Naive thymus-derived CD8-positive, alpha-beta T cell (primary cell): Measurements from ENCODE around the gene MTERF4. TPM values are rescaled to one million over a fixed set of nuclear protein-coding genes. Genes with fewer than 3 reads are reported as not detected.

ENCODE experiments used
- ATAC-seq, 2 donors: fragments of 150-1000 bp; cut with Tn5 transposase in 1 of 2; sonication (Bioruptor Pico), chemical (Tn5 transposase) in 1 of 2; 1 replicate in 1 of 2; 2 replicates in 1 of 2; pipeline ENCODE4 v1.10.0; 2021; ENCODE audit warnings: mild to moderate bottlenecking in 2 of 2, moderate library complexity in 2 of 2
- POLR2A ChIA-PET: fragments of 350-600 bp; sonication (Branson Sonifier 250); formaldehyde crosslinking; loops from one replicate; lab custom pipeline; 2021; ENCODE audit warnings: antibody characterized with exemption; lab: Charles Lee
- DNase-seq, 10 donors: peaks; one replicate each; pipeline versions ENCODE4 v3.0.0 to v3.0.0-alpha.2; 2020 to 2022
- H3K27ac Mint-ChIP-seq, 10 donors: one replicate each; pipeline ENCODE4 v1.8.0; 2020 to 2022; ENCODE audit warnings: mild to moderate bottlenecking in 10 of 10, mixed read lengths in 10 of 10, moderate library complexity in 4 of 10, inconsistent platforms in 1 of 10
- H3K27me3 Mint-ChIP-seq, 5 donors: one replicate each; pipeline ENCODE4 v1.8.0; 2021 to 2022; ENCODE audit warnings: mixed read lengths in 5 of 5
- H3K36me3 Mint-ChIP-seq, 3 donors: one replicate each; pipeline ENCODE4 v1.8.0; 2020 to 2022; ENCODE audit warnings: mixed read lengths in 3 of 3, mild to moderate bottlenecking in 2 of 3, inconsistent platforms in 1 of 3
- H3K4me1 Mint-ChIP-seq, 4 donors: one replicate each; pipeline ENCODE4 v1.8.0; 2021 to 2022; ENCODE audit warnings: mixed read lengths in 4 of 4
- H3K4me3 Mint-ChIP-seq, 10 donors: one replicate each; pipeline ENCODE4 v1.8.0; 2020 to 2022; ENCODE audit warnings: mild to moderate bottlenecking in 10 of 10, mixed read lengths in 10 of 10, moderate library complexity in 6 of 10, inconsistent platforms in 1 of 10
- H3K9me3 Mint-ChIP-seq, 9 donors: one replicate each; pipeline ENCODE4 v1.8.0; 2020 to 2022; ENCODE audit warnings: mixed read lengths in 9 of 9, mild to moderate bottlenecking in 3 of 9, inconsistent platforms in 1 of 9, moderate library complexity in 1 of 9
- polyA plus RNA-seq, 3 donors: library from polyadenylated mRNA; unstranded; fragments of 300-500 nt; fragmentation: Illumina TruSeq; gene quantifications; one replicate each; pipeline ENCODE4 v1.2.3, GENCODE V29; 2021
- total RNA-seq, 8 experiments: library from RNA in 2 of 8; stranded (reverse) in 2 of 8; gene quantifications; one replicate each; pipeline ENCODE4 v1.2.3 and lab custom pipeline; 2021 to 2026

Gene MTERF4
- total and polyA plus RNA-seq, 5 experiments from 2014 or later, result 46.4 to 270 (median 82.1) TPM

- H3K27ac Mint-ChIP-seq, result peak overlapping the region in 5 of 10 donors; percentile 22 to 83 (median 65)
- ATAC-seq, result no peak
Measured at GRCh38 chr2:241072553-241073165, 29.4 kb downstream of the MTERF4 start.

DNA sequence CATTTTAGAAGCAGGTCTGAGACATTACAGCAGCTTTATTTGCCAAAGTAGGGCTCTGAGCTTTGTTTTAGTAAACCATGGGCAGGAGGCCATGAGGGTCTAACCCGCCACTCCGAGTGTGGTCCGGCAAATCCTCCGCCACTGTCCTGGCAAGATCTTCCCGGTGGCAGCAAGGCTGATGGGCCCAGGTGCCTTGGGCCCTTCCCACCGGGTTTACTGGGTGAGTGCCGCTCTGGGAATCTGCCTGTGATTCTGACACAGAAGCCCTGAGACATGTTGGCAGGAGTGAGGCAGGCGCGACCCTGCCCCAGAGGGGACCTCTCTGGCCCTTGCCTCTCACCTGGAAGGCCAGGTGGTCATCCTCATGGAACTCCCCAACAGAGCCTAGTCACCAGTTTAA, 29.9 kb downstream of the MTERF4 start:
- no peaks in the 10 kb centered on the region for H3K27me3 Mint-ChIP-seq
- H3K27ac Mint-ChIP-seq, result peak overlapping the region in 4 of 10 donors; percentile 22 to 83 (median 50)
- H3K9me3 Mint-ChIP-seq, result no peaks in the 10 kb centered on the region
- DNase-seq (no peak), ATAC-seq (no peak)
- H3K4me1 Mint-ChIP-seq, result peaks cover 0 to 14% (median 3%) of the 10 kb centered on the region in 4 donors
- peaks cover 0 to 29% (median 0%) of the 10 kb centered on the region in 3 donors for H3K36me3 Mint-ChIP-seq
- H3K4me3 Mint-ChIP-seq, result no peak overlapping the region
- POLR2A ChIA-PET, result interaction anchor here (0.6 to 1.2 kb wide), 2 partner anchors 15 to 159 kb away, joined by 3 to 4 read pairs; no protein-coding TSS in a partner anchor

More at GRCh38 chr2:241072553-241073165, 29.4 kb downstream of the MTERF4 start:
- H3K27me3 Mint-ChIP-seq, result no peaks in the 10 kb centered on the region
- no peak overlapping the region for H3K4me3 Mint-ChIP-seq
- H3K36me3 Mint-ChIP-seq, result peaks cover 0 to 29% (median 0%) of the 10 kb centered on the region in 3 donors
- DNase-seq, result peak in 1 of 10 donors; percentile 14
- H3K9me3 Mint-ChIP-seq, result no peaks in the 10 kb centered on the region
- peaks cover 2 to 19% (median 7%) of the 10 kb centered on the region in 4 donors for H3K4me1 Mint-ChIP-seq
- POLR2A ChIA-PET, result interaction anchor here (0.6 to 1.8 kb wide), 7 partner anchors 14 to 159 kb away, joined by 3 to 6 read pairs (median 4); partner anchors contain the start of genes MTERF4 and PASK

DNA sequence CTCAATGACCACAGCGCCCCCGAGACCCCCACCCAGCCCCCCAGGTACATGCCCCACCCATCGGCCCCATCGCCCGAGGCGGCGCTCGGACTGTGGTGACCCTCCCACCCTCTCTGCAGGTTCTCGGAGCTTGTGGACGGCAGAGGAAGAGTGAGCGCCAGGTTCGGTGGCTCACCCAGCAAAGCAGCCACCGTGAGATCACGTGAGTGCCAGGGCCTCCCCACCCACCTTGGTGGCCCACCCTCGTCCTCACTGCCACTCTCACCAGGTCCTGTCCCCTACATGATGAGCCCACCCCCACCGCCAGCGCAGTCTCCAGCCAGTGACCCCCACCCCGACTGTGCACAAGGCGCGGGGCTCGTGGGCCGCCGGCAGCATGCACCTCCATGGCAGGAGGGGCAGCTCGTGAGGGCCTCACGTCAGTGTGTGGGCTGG, 30.4 kb downstream of the MTERF4 start:
- peaks cover 0 to 29% (median 0%) of the 10 kb centered on the region in 3 donors for H3K36me3 Mint-ChIP-seq
- POLR2A ChIA-PET, result interaction anchor here (1.2 kb wide), 1 partner anchor 15 kb away, joined by 4 read pairs; no protein-coding TSS in a partner anchor
- H3K4me3 Mint-ChIP-seq, result no peak overlapping the region
- DNase-seq (peak in 1 of 10 donors; percentile 13), ATAC-seq (no peak)
- H3K27me3 Mint-ChIP-seq, result no peaks in the 10 kb centered on the region
- H3K27ac Mint-ChIP-seq, result peak overlapping the region in 2 of 10 donors; percentile 74 to 83
- H3K9me3 Mint-ChIP-seq, result no peaks in the 10 kb centered on the region
- H3K4me1 Mint-ChIP-seq, result peaks cover 0 to 13% (median 3%) of the 10 kb centered on the region in 4 donors

- Mint-ChIP-seq H3K9me3 (no peaks in the 10 kb centered on the region), H3K4me3 (no peak overlapping the region), H3K27ac (peak overlapping the region in 1 of 10 donors; percentile 86), H3K27me3 (no peaks in the 10 kb centered on the region), H3K36me3 (peaks cover 0 to 29% (median 0%) of the 10 kb centered on the region in 3 donors), H3K4me1 (peaks cover 0 to 17% (median 4%) of the 10 kb centered on the region in 4 donors)
- POLR2A ChIA-PET, result interaction anchor here (1.2 kb wide), 1 partner anchor 16 kb away, joined by 4 read pairs; no protein-coding TSS in a partner anchor
- ATAC-seq (no peak), DNase-seq (peak in 1 of 10 donors; percentile 17)
Measured at GRCh38 chr2:241070811-241071676, 31.0 kb downstream of the MTERF4 start.

GRCh38 chr2:241070361-241070760, 31.7 kb downstream of the MTERF4 start:
- no peaks in the 10 kb centered on the region for H3K9me3 Mint-ChIP-seq
- ATAC-seq (no peak), DNase-seq (no peak)
- H3K4me1 Mint-ChIP-seq, result peaks cover 0 to 19% (median 4%) of the 10 kb centered on the region in 4 donors
- H3K27me3 Mint-ChIP-seq, result no peaks in the 10 kb centered on the region
- H3K4me3 Mint-ChIP-seq, result no peak overlapping the region
- peaks cover 0 to 24% (median 0%) of the 10 kb centered on the region in 3 donors for H3K36me3 Mint-ChIP-seq
- POLR2A ChIA-PET, result no interaction called here
- peak overlapping the region in 1 of 10 donors; percentile 86 for H3K27ac Mint-ChIP-seq

DNA sequence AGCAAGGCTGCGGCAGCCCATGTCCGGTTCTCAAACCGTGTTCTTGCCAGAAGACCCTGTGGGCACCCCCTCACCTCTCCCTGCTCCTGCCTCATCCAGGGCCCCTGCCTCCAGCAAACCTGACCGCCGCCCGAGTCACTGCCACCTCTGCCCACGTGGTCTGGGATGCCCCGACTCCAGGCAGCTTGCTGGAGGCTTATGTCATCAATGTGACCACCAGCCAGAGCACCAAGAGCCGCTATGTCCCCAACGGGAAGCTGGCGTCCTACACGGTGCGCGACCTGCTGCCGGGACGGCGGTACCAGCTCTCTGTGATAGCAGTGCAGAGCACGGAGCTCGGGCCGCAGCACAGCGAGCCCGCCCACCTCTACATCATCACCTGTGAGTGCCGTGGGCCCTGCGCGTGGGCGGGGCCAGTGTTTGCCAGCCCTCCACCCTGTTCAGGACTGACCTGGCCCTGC, 32.2 kb downstream of the MTERF4 start:
- H3K27me3 Mint-ChIP-seq, result no peaks in the 10 kb centered on the region
- H3K9me3 Mint-ChIP-seq, result no peaks in the 10 kb centered on the region
- no peak for ATAC-seq
- no peak for DNase-seq
- H3K4me3 Mint-ChIP-seq, result no peak overlapping the region
- H3K36me3 Mint-ChIP-seq, result peaks cover 0 to 19% (median 0%) of the 10 kb centered on the region in 3 donors
- no peak overlapping the region for H3K27ac Mint-ChIP-seq
- peaks cover 0 to 19% (median 4%) of the 10 kb centered on the region in 4 donors for H3K4me1 Mint-ChIP-seq
- POLR2A ChIA-PET, result no interaction called here

- peak overlapping the region in 3 of 10 donors; percentile 7 to 38 (median 28) for H3K27ac Mint-ChIP-seq
- peaks cover 0 to 22% (median 6%) of the 10 kb centered on the region in 4 donors for H3K4me1 Mint-ChIP-seq
- peaks cover 0 to 12% (median 0%) of the 10 kb centered on the region in 3 donors for H3K36me3 Mint-ChIP-seq
- H3K27me3 Mint-ChIP-seq, result no peaks in the 10 kb centered on the region
- no peaks in the 10 kb centered on the region for H3K9me3 Mint-ChIP-seq
- ATAC-seq (no peak), DNase-seq (peak in 1 of 10 donors; percentile 9)
- H3K4me3 Mint-ChIP-seq, result no peak overlapping the region
- POLR2A ChIA-PET, result interaction anchor here (0.5 to 1.2 kb wide), 4 partner anchors 40 to 616 kb away, joined by 3 to 5 read pairs (median 4); no protein-coding TSS in a partner anchor
Measured at GRCh38 chr2:241068942-241069810, 32.9 kb downstream of the MTERF4 start.

- Mint-ChIP-seq H3K27me3 (no peaks in the 10 kb centered on the region), H3K9me3 (no peaks in the 10 kb centered on the region), H3K4me3 (no peak overlapping the region), H3K27ac (peak overlapping the region in 3 of 10 donors; percentile 7 to 28 (median 24)), H3K36me3 (peaks cover 0 to 12% (median 0%) of the 10 kb centered on the region in 3 donors), H3K4me1 (peaks cover 0 to 30% (median 8%) of the 10 kb centered on the region in 4 donors)
- no peak for ATAC-seq
- DNase-seq, result no peak
- POLR2A ChIA-PET, result interaction anchor here (0.6 to 1.2 kb wide), 2 partner anchors 39 to 67 kb away, joined by 3 read pairs; no protein-coding TSS in a partner anchor
Measured at GRCh38 chr2:241068136-241068941, 33.7 kb downstream of the MTERF4 start.

DNA sequence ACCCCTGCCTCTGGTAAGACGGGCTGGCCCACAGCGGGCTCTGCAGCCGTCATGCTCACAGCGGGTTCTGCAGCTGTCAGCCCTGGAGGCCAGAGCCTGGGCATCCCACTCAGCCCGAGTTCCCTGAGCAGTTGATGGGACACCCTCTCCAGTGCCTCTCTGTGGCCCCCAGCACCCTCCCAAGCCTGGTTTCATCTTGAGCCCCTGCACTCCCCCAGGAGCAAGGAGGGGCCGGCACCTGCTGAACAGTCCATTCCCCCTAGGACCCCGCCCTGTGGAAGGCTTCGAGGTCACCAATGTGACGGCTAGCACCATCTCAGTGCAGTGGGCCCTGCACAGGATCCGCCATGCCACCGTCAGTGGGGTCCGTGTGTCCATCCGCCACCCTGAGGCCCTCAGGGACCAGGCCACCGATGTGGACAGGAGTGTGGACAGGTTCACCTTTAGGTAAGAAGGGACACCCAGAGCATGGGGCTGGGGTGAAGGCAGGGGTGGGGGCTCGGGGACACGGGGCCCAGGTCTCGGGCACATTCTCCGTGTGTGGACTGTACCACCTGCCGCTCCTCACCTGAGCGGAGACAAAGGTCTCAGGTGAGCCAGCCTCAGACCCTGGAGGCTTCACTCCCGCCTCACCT, 34.5 kb downstream of the MTERF4 start:
- no peaks in the 10 kb centered on the region for H3K9me3 Mint-ChIP-seq
- no peak for ATAC-seq
- POLR2A ChIA-PET, result no interaction called here
- H3K27ac Mint-ChIP-seq, result no peak overlapping the region
- no peak overlapping the region for H3K4me3 Mint-ChIP-seq
- peaks cover 0 to 30% (median 11%) of the 10 kb centered on the region in 4 donors for H3K4me1 Mint-ChIP-seq
- H3K36me3 Mint-ChIP-seq, result peaks cover 0 to 12% (median 0%) of the 10 kb centered on the region in 3 donors
- H3K27me3 Mint-ChIP-seq, result no peaks in the 10 kb centered on the region
- peak in 1 of 10 donors; percentile 10 for DNase-seq

GRCh38 chr2:241066893-241067341, 35.2 kb downstream of the MTERF4 start:
- Mint-ChIP-seq H3K36me3 (peaks cover 0 to 12% (median 0%) of the 10 kb centered on the region in 3 donors), H3K4me3 (no peak overlapping the region), H3K27me3 (no peaks in the 10 kb centered on the region), H3K27ac (no peak overlapping the region), H3K4me1 (peaks cover 0 to 24% (median 13%) of the 10 kb centered on the region in 4 donors), H3K9me3 (no peaks in the 10 kb centered on the region)
- POLR2A ChIA-PET, result no interaction called here
- ATAC-seq (no peak), DNase-seq (no peak)
